IMR-90 (cell line): ENCODE measurements around the gene RPUSD1. TPM values are rescaled to one million over a fixed set of nuclear protein-coding genes. Genes with fewer than 3 reads are reported as not detected.

Experiments
- ATAC-seq: fragments of 200-7000 bp; cut with Tn5 transposase; 2 replicates; pipeline ENCODE4 v1.9.1; 2020; ENCODE audit warnings: low read depth, mild to moderate bottlenecking, moderate library complexity
- BruUV-seq: library from RNA; stranded (reverse); fragments of 400-500 nt; replicated peaks from 2 replicates; lab custom pipeline; 2021; lab: Mats Ljungman, UMichigan
- CTCF ChIA-PET: fragments of 300-600 bp; formaldehyde crosslinking; extraction: SDS; loops from one replicate; lab custom pipeline; 2021; ENCODE audit warnings: antibody characterized with exemption; lab: Yijun Ruan, JAX
- POLR2A ChIA-PET: fragments of 300-600 bp; sonication (Branson Sonifier 250); formaldehyde crosslinking; loops from one replicate; lab custom pipeline; 2022; ENCODE audit warnings: antibody characterized with exemption; ENCODE audit not compliant: unreplicated experiment; lab: Charles Lee
- DNase-seq: peaks from one replicate; pipeline ENCODE4 v3.0.0; 2013
- H2AFZ ChIP-seq: replicated peaks from 2 replicates; pipeline ENCODE3; 2013; ENCODE audit warnings: low read length, mild to moderate bottlenecking; ENCODE audit not compliant: poor library complexity
- H2AK5ac ChIP-seq: 2 replicates; pipeline ENCODE4 v1.6.1; 2013; ENCODE audit warnings: low read depth, low read length, inconsistent platforms
- H2AK9ac ChIP-seq: replicated peaks from 2 replicates; pipeline ENCODE3; 2013; ENCODE audit warnings: mild to moderate bottlenecking, low read depth, low read length, moderate library complexity; ENCODE audit not compliant: poor library complexity
- H2BK120ac ChIP-seq: 2 replicates; pipeline ENCODE4 v1.6.1; 2013; ENCODE audit warnings: low read depth, low read length, inconsistent platforms
- H2BK15ac ChIP-seq: 3 replicates; pipeline ENCODE4 v1.6.1; 2013; ENCODE audit warnings: low read depth, low read length, inconsistent platforms
- H2BK20ac ChIP-seq: 2 replicates; pipeline ENCODE4 v1.6.1; 2013; ENCODE audit warnings: low read depth, mild to moderate bottlenecking, inconsistent platforms, low read length, moderate library complexity
- H2BK5ac ChIP-seq: 2 replicates; pipeline ENCODE4 v1.6.1; 2013; ENCODE audit warnings: mild to moderate bottlenecking, low read depth, low read length, inconsistent platforms; ENCODE audit not compliant: poor library complexity, severe bottlenecking
- H3K14ac ChIP-seq: replicated peaks from 2 replicates; pipeline ENCODE4 v1.6.1; 2013; ENCODE audit warnings: low read depth, low read length, inconsistent platforms
- H3K18ac ChIP-seq: 2 replicates; pipeline ENCODE4 v1.6.1; 2013; ENCODE audit warnings: low read depth, low read length, control low read depth
- H3K23ac ChIP-seq: 2 replicates; pipeline ENCODE4 v1.6.1; 2013; ENCODE audit warnings: low read depth, low read length, inconsistent platforms
- H3K27ac ChIP-seq: 2 replicates; pipeline ENCODE4 v1.5.1; 2013; ENCODE audit warnings: mild to moderate bottlenecking, control low read depth, low read length; ENCODE audit not compliant: insufficient read depth
- H3K27me3 ChIP-seq: 2 replicates; pipeline ENCODE4 v1.6.1; 2013; ENCODE audit warnings: low read length; ENCODE audit not compliant: control insufficient read depth, insufficient read depth
- H3K36me3 ChIP-seq: 2 replicates; pipeline ENCODE4 v1.6.1; 2013; ENCODE audit warnings: low read length, mixed read lengths; ENCODE audit not compliant: control insufficient read depth, insufficient read depth
- H3K4ac ChIP-seq: 2 replicates; pipeline ENCODE4 v1.6.1; 2013; ENCODE audit warnings: low read depth, low read length, inconsistent platforms
- H3K4me1 ChIP-seq: 2 replicates; pipeline ENCODE4 v1.6.1; 2013; ENCODE audit warnings: low read length, mixed read lengths; ENCODE audit not compliant: control insufficient read depth, insufficient read depth
- H3K4me2 ChIP-seq: 2 replicates; pipeline ENCODE4 v1.6.1; 2013; ENCODE audit warnings: low read depth, mild to moderate bottlenecking, control low read depth, low read length, moderate library complexity
- H3K4me3 ChIP-seq: 2 replicates; pipeline ENCODE4 v1.5.1; 2013; ENCODE audit warnings: low read depth, mild to moderate bottlenecking, control low read depth, low read length, moderate library complexity; ENCODE audit not compliant: insufficient read depth
- H3K56ac ChIP-seq: 2 replicates; pipeline ENCODE4 v1.6.1; 2013; ENCODE audit warnings: low read length, inconsistent platforms; ENCODE audit not compliant: insufficient read depth; ENCODE audit errors: extremely low read depth
- H3K79me1 ChIP-seq, 2 experiments: 2 replicates each; pipeline ENCODE4 v1.6.1; 2013; ENCODE audit warnings: low read length in 2 of 2, inconsistent platforms in 1 of 2, low read depth in 1 of 2
- H3K9ac ChIP-seq: 2 replicates; pipeline ENCODE4 v1.6.1; 2013; ENCODE audit warnings: low read depth, low read length, control low read depth
- H3K9me1 ChIP-seq: 2 replicates; pipeline ENCODE4 v1.6.1; 2013; ENCODE audit warnings: low read length, inconsistent platforms; ENCODE audit not compliant: insufficient read depth
- H3K9me3 ChIP-seq: 2 replicates; pipeline ENCODE4 v1.6.1; 2013; ENCODE audit warnings: low read length; ENCODE audit not compliant: control insufficient read depth, insufficient read depth
- H4K20me1 ChIP-seq: 2 replicates; pipeline ENCODE4 v1.6.1; 2013; ENCODE audit warnings: low read length, inconsistent platforms; ENCODE audit not compliant: insufficient read depth
- H4K5ac ChIP-seq: 2 replicates; pipeline ENCODE4 v1.6.1; 2013; ENCODE audit warnings: mild to moderate bottlenecking, low read depth, low read length, control low read depth
- H4K8ac ChIP-seq, 2 experiments: 2 replicates each; pipeline ENCODE4 v1.6.1; 2013; ENCODE audit warnings: low read depth in 2 of 2, low read length in 2 of 2, control low read depth in 1 of 2, inconsistent platforms in 1 of 2
- H4K91ac ChIP-seq: 2 replicates; pipeline ENCODE4 v1.6.1; 2013; ENCODE audit warnings: low read depth, low read length, inconsistent platforms; ENCODE audit not compliant: insufficient read depth
- BHLHE40 ChIP-seq: fragments of 150-350 bp; IDR thresholded peaks from 2 replicates; pipeline ENCODE4 v1.6.1; 2016; ENCODE audit warnings: mild to moderate bottlenecking, low read depth, low read length
- CEBPB ChIP-seq: IDR thresholded peaks from 2 replicates; pipeline ENCODE4 v1.6.1; 2012; ENCODE audit warnings: low read depth, low read length, improper control_type of control experiment
- MAZ ChIP-seq: IDR thresholded peaks from 2 replicates; pipeline ENCODE4 v1.6.1; 2012; ENCODE audit warnings: low read depth, mild to moderate bottlenecking, low read length, improper control_type of control experiment, moderate library complexity, borderline replicate concordance
- NFE2L2 ChIP-seq: fragments of 150-350 bp; IDR thresholded peaks from 2 replicates; pipeline ENCODE4 v1.6.1; 2016; ENCODE audit warnings: low read depth, mild to moderate bottlenecking, low read length
- RFX5 ChIP-seq: IDR thresholded peaks from 2 replicates; pipeline ENCODE4 v1.8.0; 2012; ENCODE audit warnings: low read depth, mild to moderate bottlenecking, low read length, moderate library complexity
- SMC3 ChIP-seq: fragments of 150-350 bp; IDR thresholded peaks from 2 replicates; pipeline ENCODE4 v1.6.1; 2016; ENCODE audit warnings: low read depth, mild to moderate bottlenecking, antibody characterized with exemption, low read length, moderate library complexity
- WGBS, 2 experiments: methylation state at CpG; one replicate each; pipeline versions ENCODE4 v1.1.5 to v1.1.7; 2013; ENCODE audit warnings: missing lambda C conversion rate in 2 of 2; ENCODE audit not compliant: insufficient read length in 1 of 2; ENCODE audit errors: extremely low coverage in 2 of 2; 5-methylcytosine and 5-hydroxymethylcytosine counted together
- dilution Hi-C: fragments of 300-500 bp; cut with HindIII; formaldehyde crosslinking; loops from one replicate; pipeline ENCODE4 v1.14.3; 2018; ENCODE audit warnings: low sequenced_read_pairs; ENCODE audit not compliant: unreplicated experiment
- in situ Hi-C: fragments of 300-500 bp; cut with MboI; formaldehyde crosslinking; loops from 3 replicates; pipeline ENCODE4 v1.14.3; 2019; ENCODE audit warnings: low sequenced_read_pairs, inconsistent platforms, mixed read lengths
- intact Hi-C: fragments of 100-400 bp; cut with micrococcal nuclease; formaldehyde crosslinking; loops from 2 replicates; pipeline ENCODE4 v1.10.0; 2022
- polyA plus RNA-seq, 3 experiments: library from polyadenylated mRNA; depleted of rRNA; stranded (reverse); fragments of >200 nt; gene quantifications; 2 replicates each; pipeline ENCODE4 v1.2.3, GENCODE V29; 2012; ENCODE audit warnings: low replicate concordance in 1 of 3
- total RNA-seq: library from RNA; depleted of rRNA; stranded (reverse); fragments of >200 nt; gene quantifications from 2 replicates; pipeline ENCODE4 v1.2.3, GENCODE V29; 2012
- TF ChIP-seq, protein P1 (sequence below): conservative IDR thresholded peaks from 2 replicates; pipeline ENCODE4 v1.5.1; 2012; ENCODE audit warnings: mild to moderate bottlenecking, low read depth, low read length, improper control_type of control experiment
- TF ChIP-seq, protein P2 (sequence below): fragments of 150-350 bp; IDR thresholded peaks from 2 replicates; pipeline ENCODE4 v1.6.1; 2017; ENCODE audit warnings: mild to moderate bottlenecking, antibody characterized with exemption, low read length, low read depth

RPUSD1 gene
- total and polyA plus RNA-seq, 2 of the 4 experiments (the other 2 are of a cell fraction), result 13.1 to 32.3 TPM

DNA sequence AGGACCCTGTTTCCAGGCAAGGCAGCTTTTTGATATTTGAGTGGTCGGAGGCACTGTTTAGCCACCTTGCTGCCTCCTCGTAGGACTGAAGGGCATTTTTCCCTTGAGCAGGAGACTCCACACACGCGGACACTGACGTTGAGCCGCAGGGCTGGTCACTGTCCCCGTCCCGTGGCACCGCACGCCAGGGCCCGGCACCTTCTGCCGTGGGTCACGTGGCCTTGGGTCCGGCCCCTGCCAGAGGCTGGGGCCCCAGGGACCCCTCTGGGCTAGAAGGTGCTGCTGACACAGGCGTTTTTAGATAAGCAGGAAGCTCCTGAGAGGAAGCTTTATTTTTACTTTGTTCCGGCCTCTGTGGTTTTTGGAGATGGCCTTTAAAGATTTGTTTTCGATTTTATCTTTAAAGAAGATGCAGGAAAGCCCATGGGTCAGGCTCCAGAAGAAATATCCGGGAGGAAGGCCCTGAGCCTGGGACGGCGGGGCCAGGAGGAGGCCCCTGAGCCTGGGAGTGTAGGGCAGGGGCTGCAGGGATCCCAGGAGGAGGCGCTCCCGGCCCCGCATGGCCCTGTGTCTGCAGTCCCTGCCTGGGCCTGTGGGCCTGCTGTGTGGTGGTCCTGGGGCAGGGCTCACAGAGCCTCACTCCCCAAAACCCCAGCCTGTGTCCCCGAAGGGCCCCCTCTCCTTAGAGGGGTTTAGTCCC lies 42.8 kb upstream of the RPUSD1 start:
- Histone ChIP-seq H3K23ac (no peak overlapping the region), H4K20me1 (no peaks in the 10 kb centered on the region), H4K5ac (no peak overlapping the region), H3K27me3 (peaks cover 5% of the 10 kb centered on the region; the same call in 1 of the 2 replicates), H3K4me3 (no peak overlapping the region), H2BK120ac (no peak overlapping the region), H3K14ac (no peak overlapping the region), H4K8ac (no peak overlapping the region), H3K9me3 (peaks cover 13% of the 10 kb centered on the region), H3K27ac (no peak overlapping the region), H3K18ac (no peak overlapping the region), H3K4me1 (no peaks in the 10 kb centered on the region), H2BK20ac (no peak overlapping the region), H2AK5ac (no peak overlapping the region), H3K36me3 (no peaks in the 10 kb centered on the region), H2AFZ (no peak overlapping the region), H2AK9ac (no peak overlapping the region), H2BK5ac (no peak overlapping the region), H4K91ac (no peak overlapping the region), H2BK15ac (no peak overlapping the region), H3K4ac (no peak overlapping the region), H3K4me2 (no peak overlapping the region), H3K9ac (no peak overlapping the region), H3K56ac (no peak overlapping the region), H3K79me1 (no peaks in the 10 kb centered on the region), H3K9me1 (no peaks in the 10 kb centered on the region)
- no peak for DNase-seq
- TF ChIP-seq, protein P1, sequence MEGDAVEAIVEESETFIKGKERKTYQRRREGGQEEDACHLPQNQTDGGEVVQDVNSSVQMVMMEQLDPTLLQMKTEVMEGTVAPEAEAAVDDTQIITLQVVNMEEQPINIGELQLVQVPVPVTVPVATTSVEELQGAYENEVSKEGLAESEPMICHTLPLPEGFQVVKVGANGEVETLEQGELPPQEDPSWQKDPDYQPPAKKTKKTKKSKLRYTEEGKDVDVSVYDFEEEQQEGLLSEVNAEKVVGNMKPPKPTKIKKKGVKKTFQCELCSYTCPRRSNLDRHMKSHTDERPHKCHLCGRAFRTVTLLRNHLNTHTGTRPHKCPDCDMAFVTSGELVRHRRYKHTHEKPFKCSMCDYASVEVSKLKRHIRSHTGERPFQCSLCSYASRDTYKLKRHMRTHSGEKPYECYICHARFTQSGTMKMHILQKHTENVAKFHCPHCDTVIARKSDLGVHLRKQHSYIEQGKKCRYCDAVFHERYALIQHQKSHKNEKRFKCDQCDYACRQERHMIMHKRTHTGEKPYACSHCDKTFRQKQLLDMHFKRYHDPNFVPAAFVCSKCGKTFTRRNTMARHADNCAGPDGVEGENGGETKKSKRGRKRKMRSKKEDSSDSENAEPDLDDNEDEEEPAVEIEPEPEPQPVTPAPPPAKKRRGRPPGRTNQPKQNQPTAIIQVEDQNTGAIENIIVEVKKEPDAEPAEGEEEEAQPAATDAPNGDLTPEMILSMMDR, result no peak
- TF ChIP-seq MAZ (no peak), RFX5 (no peak), CEBPB (no peak), BHLHE40 (no peak), NFE2L2 (no peak), SMC3 (no peak)
- TF ChIP-seq, protein P2, sequence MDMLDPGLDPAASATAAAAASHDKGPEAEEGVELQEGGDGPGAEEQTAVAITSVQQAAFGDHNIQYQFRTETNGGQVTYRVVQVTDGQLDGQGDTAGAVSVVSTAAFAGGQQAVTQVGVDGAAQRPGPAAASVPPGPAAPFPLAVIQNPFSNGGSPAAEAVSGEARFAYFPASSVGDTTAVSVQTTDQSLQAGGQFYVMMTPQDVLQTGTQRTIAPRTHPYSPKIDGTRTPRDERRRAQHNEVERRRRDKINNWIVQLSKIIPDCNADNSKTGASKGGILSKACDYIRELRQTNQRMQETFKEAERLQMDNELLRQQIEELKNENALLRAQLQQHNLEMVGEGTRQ, result no peak
- 70% methylated on average over 9 of the region's 24 CpGs; no CpG with 5 or more reads in 1 of the 2 experiments for WGBS, 2 experiments
- no TSS peak for BruUV-seq
- ChIA-PET POLR2A (no interaction called here), CTCF (no interaction called here)
- in situ Hi-C loops, result no loop called here
- dilution Hi-C loops, result no loop called here
- intact Hi-C loops, result no loop called here
- no peak for ATAC-seq
